Measurements from ENCODE around the gene COL26A1. TPM values are rescaled to one million over a fixed set of nuclear protein-coding genes. Genes with fewer than 3 reads are reported as not detected.

Gene COL26A1
- polyA plus RNA-seq, 1 donor from 2014 or later = 36.6 TPM

DNA sequence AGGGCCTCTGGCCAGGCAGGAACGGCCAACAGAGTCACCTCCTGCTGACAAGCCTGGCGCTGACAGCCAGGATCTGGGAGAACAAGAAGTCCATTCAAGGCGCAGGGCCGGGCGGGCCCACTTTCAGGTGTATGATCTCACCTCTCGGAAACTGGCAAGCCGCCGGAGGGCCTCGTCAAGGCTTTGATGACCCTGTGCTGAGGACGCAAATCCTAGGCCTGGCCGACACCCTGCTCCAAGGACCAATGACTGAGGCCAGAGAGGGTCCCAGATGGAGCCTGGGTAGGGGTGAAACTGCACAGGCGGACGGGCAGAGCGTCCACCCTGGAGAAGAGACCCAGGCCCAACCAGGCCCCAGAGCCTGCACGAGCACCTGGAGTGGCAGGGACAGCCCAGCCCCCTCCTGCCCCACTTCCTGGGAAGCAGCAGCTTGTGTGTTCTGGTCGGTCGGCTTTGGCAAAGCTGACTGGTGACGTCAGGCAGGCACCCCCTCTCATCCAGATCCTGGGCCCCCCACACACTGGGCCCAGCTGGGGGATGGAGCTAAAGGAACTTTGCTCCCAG is 235.8 kb downstream of the COL26A1 start (continued):
- TF ChIP-seq POLR2AphosphoS5 (IDR thresholded peaks at IDR 0.05) = no peak
- no peak for TF ChIP-seq RAD21 (conservative IDR thresholded peaks at IDR 0.05)

DNA sequence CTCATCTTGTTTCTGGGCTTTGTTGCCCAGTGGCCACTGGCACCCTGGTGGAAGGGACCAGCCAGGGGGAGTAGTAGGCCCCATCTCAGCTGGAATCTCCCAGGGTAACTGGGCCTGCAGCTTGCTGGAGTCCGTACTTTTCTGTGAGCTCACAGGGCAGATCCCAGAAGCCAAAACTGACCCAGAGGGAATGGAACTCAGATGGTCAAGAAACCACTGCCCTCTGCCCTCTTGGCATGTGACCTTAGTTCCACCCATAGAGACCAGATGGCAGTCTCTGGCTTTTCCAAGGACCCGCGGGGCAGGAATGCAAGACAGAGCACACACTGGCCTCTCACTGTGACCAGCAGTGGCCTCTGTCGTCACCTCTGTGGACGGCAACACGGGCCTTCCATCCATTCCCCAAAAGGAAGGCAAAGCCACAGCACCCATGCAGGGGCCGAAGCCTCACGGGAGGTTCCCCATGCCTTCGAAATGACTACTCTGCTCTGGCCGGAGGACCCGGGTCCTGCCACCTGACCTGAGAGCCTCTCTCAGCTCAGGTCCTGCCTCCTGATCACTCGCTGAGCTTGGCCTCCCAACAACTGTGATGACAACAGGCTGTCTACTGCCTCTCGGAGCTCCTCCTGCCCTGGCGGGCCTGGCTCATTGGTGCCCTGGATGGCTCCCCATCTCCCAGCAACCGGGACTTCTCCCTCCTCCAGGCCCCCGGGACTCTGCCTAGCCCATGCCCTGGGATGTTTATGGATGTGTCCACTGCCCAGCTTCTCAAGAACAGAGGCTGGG is 236.5 kb downstream of the COL26A1 start:
- Histone ChIP-seq H3K4me2 (ENCODE audit: low read length) (no peak overlapping the region), H3F3A (ENCODE audit: insufficient read depth, low read length, poor library complexity, severe bottlenecking) (no peaks in the 10 kb centered on the region), H2AFZ (ENCODE audit: low read depth, low read length) (no peak overlapping the region), H3K4me3 (ENCODE audit: low read length) (no peak overlapping the region), H3K36me3 (ENCODE audit: insufficient read depth, low read length) (no peaks in the 10 kb centered on the region), H3K27ac (ENCODE audit: low read length) (no peak overlapping the region), H3K9me3 (ENCODE audit: low read length) (no peaks in the 10 kb centered on the region), H3K9ac (ENCODE audit: low read length) (no peak overlapping the region), H3K79me2 (replicated peaks; ENCODE audit: insufficient read depth, low read length) (no peaks in the 10 kb centered on the region), H3K9me2 (ENCODE audit: insufficient read depth, low read length) (no peaks in the 10 kb centered on the region), H4K20me1 (ENCODE audit: insufficient read depth) (no peaks in the 10 kb centered on the region), H3K27me3 (ENCODE audit: insufficient read depth, low read depth, low read length) (no peaks in the 10 kb centered on the region)
- TF ChIP-seq MXI1 (conservative IDR thresholded peaks at IDR 0.05; ENCODE audit: poor library complexity, severe bottlenecking) (no peak), POLR2AphosphoS5 (IDR thresholded peaks at IDR 0.05) (no peak)

DNA sequence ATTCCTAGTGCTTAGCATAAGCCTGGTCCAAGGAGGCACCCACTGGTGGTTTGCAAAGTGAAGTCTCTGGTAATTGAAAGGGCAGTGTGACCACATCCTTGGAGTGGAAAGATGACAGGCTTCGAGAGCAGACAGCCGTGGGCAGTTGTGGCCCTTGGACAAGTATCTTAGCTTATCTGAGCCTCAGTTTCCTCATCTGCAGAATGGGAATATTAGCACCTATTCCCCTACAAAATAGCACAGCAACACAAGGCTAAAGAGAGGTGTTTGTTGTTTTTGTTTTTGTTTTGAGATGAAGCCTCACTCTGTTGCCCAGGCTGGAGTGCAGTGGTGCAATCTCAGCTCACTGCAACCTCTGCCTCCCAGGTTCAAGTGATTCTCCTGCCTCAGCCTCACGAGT is 237.1 kb downstream of the COL26A1 start:
- H3K9ac ChIP-seq (ENCODE audit: low read length) = no peak overlapping the region
- no peaks in the 10 kb centered on the region for H3F3A ChIP-seq (ENCODE audit: insufficient read depth, low read length, poor library complexity, severe bottlenecking)
- no peaks in the 10 kb centered on the region for H3K9me2 ChIP-seq (ENCODE audit: insufficient read depth, low read length)
- TF ChIP-seq POLR2AphosphoS5 (IDR thresholded peaks at IDR 0.05) = no peak
- no peak for TF ChIP-seq TAF1 (IDR thresholded peaks at IDR 0.05; ENCODE audit: low read depth)
- no peak for TF ChIP-seq EP300 (conservative IDR thresholded peaks at IDR 0.05; ENCODE audit: poor library complexity, severe bottlenecking)
- TF ChIP-seq RAD21 (conservative IDR thresholded peaks at IDR 0.05) = no peak
- TF ChIP-seq MXI1 (conservative IDR thresholded peaks at IDR 0.05; ENCODE audit: poor library complexity, severe bottlenecking) = no peak
- TF ChIP-seq, protein P1, sequence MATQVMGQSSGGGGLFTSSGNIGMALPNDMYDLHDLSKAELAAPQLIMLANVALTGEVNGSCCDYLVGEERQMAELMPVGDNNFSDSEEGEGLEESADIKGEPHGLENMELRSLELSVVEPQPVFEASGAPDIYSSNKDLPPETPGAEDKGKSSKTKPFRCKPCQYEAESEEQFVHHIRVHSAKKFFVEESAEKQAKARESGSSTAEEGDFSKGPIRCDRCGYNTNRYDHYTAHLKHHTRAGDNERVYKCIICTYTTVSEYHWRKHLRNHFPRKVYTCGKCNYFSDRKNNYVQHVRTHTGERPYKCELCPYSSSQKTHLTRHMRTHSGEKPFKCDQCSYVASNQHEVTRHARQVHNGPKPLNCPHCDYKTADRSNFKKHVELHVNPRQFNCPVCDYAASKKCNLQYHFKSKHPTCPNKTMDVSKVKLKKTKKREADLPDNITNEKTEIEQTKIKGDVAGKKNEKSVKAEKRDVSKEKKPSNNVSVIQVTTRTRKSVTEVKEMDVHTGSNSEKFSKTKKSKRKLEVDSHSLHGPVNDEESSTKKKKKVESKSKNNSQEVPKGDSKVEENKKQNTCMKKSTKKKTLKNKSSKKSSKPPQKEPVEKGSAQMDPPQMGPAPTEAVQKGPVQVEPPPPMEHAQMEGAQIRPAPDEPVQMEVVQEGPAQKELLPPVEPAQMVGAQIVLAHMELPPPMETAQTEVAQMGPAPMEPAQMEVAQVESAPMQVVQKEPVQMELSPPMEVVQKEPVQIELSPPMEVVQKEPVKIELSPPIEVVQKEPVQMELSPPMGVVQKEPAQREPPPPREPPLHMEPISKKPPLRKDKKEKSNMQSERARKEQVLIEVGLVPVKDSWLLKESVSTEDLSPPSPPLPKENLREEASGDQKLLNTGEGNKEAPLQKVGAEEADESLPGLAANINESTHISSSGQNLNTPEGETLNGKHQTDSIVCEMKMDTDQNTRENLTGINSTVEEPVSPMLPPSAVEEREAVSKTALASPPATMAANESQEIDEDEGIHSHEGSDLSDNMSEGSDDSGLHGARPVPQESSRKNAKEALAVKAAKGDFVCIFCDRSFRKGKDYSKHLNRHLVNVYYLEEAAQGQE (IDR thresholded peaks at IDR 0.05; ENCODE audit: borderline replicate concordance) = no peak
- no peak for TF ChIP-seq SMC3 (conservative IDR thresholded peaks at IDR 0.05; ENCODE audit: poor library complexity)
- no peak for TF ChIP-seq EZH2 (IDR thresholded peaks at IDR 0.05; ENCODE audit: borderline replicate concordance, insufficient read depth, low read length, poor library complexity, severe bottlenecking)
- TF ChIP-seq, protein P2, sequence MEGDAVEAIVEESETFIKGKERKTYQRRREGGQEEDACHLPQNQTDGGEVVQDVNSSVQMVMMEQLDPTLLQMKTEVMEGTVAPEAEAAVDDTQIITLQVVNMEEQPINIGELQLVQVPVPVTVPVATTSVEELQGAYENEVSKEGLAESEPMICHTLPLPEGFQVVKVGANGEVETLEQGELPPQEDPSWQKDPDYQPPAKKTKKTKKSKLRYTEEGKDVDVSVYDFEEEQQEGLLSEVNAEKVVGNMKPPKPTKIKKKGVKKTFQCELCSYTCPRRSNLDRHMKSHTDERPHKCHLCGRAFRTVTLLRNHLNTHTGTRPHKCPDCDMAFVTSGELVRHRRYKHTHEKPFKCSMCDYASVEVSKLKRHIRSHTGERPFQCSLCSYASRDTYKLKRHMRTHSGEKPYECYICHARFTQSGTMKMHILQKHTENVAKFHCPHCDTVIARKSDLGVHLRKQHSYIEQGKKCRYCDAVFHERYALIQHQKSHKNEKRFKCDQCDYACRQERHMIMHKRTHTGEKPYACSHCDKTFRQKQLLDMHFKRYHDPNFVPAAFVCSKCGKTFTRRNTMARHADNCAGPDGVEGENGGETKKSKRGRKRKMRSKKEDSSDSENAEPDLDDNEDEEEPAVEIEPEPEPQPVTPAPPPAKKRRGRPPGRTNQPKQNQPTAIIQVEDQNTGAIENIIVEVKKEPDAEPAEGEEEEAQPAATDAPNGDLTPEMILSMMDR (IDR thresholded peaks at IDR 0.05; ENCODE audit: poor library complexity, severe bottlenecking) = no peak
- no peak overlapping the region for H3K4me3 ChIP-seq (ENCODE audit: low read length)
- no peaks in the 10 kb centered on the region for H3K79me2 ChIP-seq (replicated peaks; ENCODE audit: insufficient read depth, low read length)
- H3K9me3 ChIP-seq (ENCODE audit: low read length) = no peaks in the 10 kb centered on the region
- H4K20me1 ChIP-seq (ENCODE audit: insufficient read depth) = no peaks in the 10 kb centered on the region
- H3K4me2 ChIP-seq (ENCODE audit: low read length) = no peak overlapping the region
- no peak overlapping the region for H2AFZ ChIP-seq (ENCODE audit: low read depth, low read length)
- no peak overlapping the region for H3K27ac ChIP-seq (ENCODE audit: low read length)
- no peaks in the 10 kb centered on the region for H3K27me3 ChIP-seq (ENCODE audit: insufficient read depth, low read depth, low read length)
- no peaks in the 10 kb centered on the region for H3K36me3 ChIP-seq (ENCODE audit: insufficient read depth, low read length)

Data from neural cell (in vitro differentiated cells).